Left lobe of liver (tissue), 2 donors: ENCODE data around the gene HDAC1. TPM values are rescaled to one million over a fixed set of nuclear protein-coding genes. Genes with fewer than 3 reads are reported as not detected.

Experiments
- ATAC-seq: fragments of 200-7000 bp; cut with Tn5 transposase; one replicate; pipeline ENCODE4 v1.9.1; 2020; ENCODE audit warnings: mild to moderate bottlenecking, moderate library complexity
- DNase-seq: peaks from one replicate; pipeline ENCODE4 v3.0.0-alpha.2; 2020; ENCODE audit warnings: low spot score
- total RNA-seq: library from RNA; stranded (reverse); gene quantifications from one replicate; pipeline ENCODE4 v1.2.1, GENCODE V29; 2021
- donor health status: DM: no; HTN: no; CAD: no; lungs with moderate emphysema.
- donor health status: DM: no; HTN: yes; CAD: no.

Gene HDAC1
- total RNA-seq, 1 donor from 2014 or later = 29.8 TPM

- peak; percentile 77 for ATAC-seq
Observed at GRCh38 chr1:32363713-32364112, 71.8 kb downstream of the HDAC1 start.

GRCh38 chr1:32364836-32365235, 73.0 kb downstream of the HDAC1 start:
- DNase-seq (no peak), ATAC-seq (no peak)

More at GRCh38 chr1:32363713-32364112, 71.8 kb downstream of the HDAC1 start:
- DNase-seq = peak; percentile 82

- ATAC-seq = no peak
- no peak for DNase-seq
Observed at GRCh38 chr1:32365445-32365844, 73.6 kb downstream of the HDAC1 start.

- ATAC-seq = no peak
- no peak for DNase-seq
Observed at GRCh38 chr1:32367912-32368635, 76.2 kb downstream of the HDAC1 start.

GRCh38 chr1:32372149-32372756, 80.4 kb downstream of the HDAC1 start:
- ATAC-seq (peak; percentile 42), DNase-seq (no peak)

- ATAC-seq = no peak
- no peak for DNase-seq
Observed at GRCh38 chr1:32373996-32374592, 82.2 kb downstream of the HDAC1 start.

- ATAC-seq (no peak), DNase-seq (no peak)
Observed at GRCh38 chr1:32376199-32376598, 84.3 kb downstream of the HDAC1 start.

- DNase-seq = no peak
- no peak for ATAC-seq
Observed at GRCh38 chr1:32377541-32378220, 85.8 kb downstream of the HDAC1 start.

GRCh38 chr1:32380057-32380456, 88.2 kb downstream of the HDAC1 start:
- DNase-seq (no peak), ATAC-seq (no peak)

Other genes starting within 250 kb of the HDAC1 start
- 6.0 TPM for gene TMEM39B, start 219.1 kb upstream of the HDAC1 start, total RNA-seq
- 32.2 TPM for gene KPNA6, start 184.0 kb upstream of the HDAC1 start, total RNA-seq
- 31.1 TPM for gene TXLNA, start 112.4 kb upstream of the HDAC1 start, total RNA-seq
- gene CCDC28B, start 91.5 kb upstream of the HDAC1 start, total RNA-seq = 1.6 TPM
- gene IQCC, start 86.4 kb upstream of the HDAC1 start, total RNA-seq = 0.53 TPM
- gene DCDC2B, start 83.0 kb upstream of the HDAC1 start, total RNA-seq = not detected
- gene TMEM234, start 69.7 kb upstream of the HDAC1 start, total RNA-seq = 4.8 TPM
- 69.2 TPM for gene EIF3I, start 69.7 kb upstream of the HDAC1 start, total RNA-seq
- 4.2 TPM for gene FAM167B, start 44.9 kb upstream of the HDAC1 start, total RNA-seq
- gene LCK, start 40.8 kb upstream of the HDAC1 start, total RNA-seq = 1.2 TPM
- 13.6 TPM for gene MARCKSL1, start 44.1 kb downstream of the HDAC1 start, total RNA-seq
- 10.0 TPM for gene FAM229A, start 70.4 kb downstream of the HDAC1 start, total RNA-seq
- gene TSSK3, start 70.5 kb downstream of the HDAC1 start, total RNA-seq = 1.6 TPM
- 58.6 TPM for gene BSDC1, start 102.4 kb downstream of the HDAC1 start, total RNA-seq
- gene ZBTB8B, start 173.0 kb downstream of the HDAC1 start, total RNA-seq = not detected
- 2.8 TPM for gene ZBTB8A, start 247.3 kb downstream of the HDAC1 start, total RNA-seq